ENCODE results near the gene FLRT3. TPM values are rescaled to one million over a fixed set of nuclear protein-coding genes. Genes with fewer than 3 reads are reported as not detected.

Gene FLRT3
- total and polyA plus RNA-seq, 5 donors from 2014 or later, result not detected

GRCh38 chr20:14374196-14374595, 36.8 kb upstream of the FLRT3 start:
- DNase-seq (no peak), ATAC-seq (ENCODE audit: low read depth in 2 of 2) (no peak)
- Histone ChIP-seq H3K27ac (ENCODE audit: insufficient read depth, low read length, poor library complexity, severe bottlenecking) (no peak overlapping the region), H3K36me3 (ENCODE audit: control insufficient read depth, insufficient read depth, low read length) (no peaks in the 10 kb centered on the region), H3K27me3 (ENCODE audit: control insufficient read depth, insufficient read depth, low read length) (no peaks in the 10 kb centered on the region), H3K4me3 (ENCODE audit: low read depth, low read length) (no peak overlapping the region), H3K9me3 (ENCODE audit: control insufficient read depth in 2 of 2, low read length in 2 of 2) (peaks cover 0 to 4% of the 10 kb centered on the region in 2 experiments), H3K4me1 (ENCODE audit: control insufficient read depth, insufficient read depth, low read length, poor library complexity, severe bottlenecking) (no peaks in the 10 kb centered on the region)
- Mint-ChIP-seq H3K4me3 (no peak overlapping the region), H3K27me3 (no peaks in the 10 kb centered on the region), H3K27ac (no peak overlapping the region), H3K4me1 (no peaks in the 10 kb centered on the region), H3K9me3 (peaks cover 0 to 19% (median 8%) of the 10 kb centered on the region in 7 donors), H3K36me3 (no peaks in the 10 kb centered on the region)

DNA sequence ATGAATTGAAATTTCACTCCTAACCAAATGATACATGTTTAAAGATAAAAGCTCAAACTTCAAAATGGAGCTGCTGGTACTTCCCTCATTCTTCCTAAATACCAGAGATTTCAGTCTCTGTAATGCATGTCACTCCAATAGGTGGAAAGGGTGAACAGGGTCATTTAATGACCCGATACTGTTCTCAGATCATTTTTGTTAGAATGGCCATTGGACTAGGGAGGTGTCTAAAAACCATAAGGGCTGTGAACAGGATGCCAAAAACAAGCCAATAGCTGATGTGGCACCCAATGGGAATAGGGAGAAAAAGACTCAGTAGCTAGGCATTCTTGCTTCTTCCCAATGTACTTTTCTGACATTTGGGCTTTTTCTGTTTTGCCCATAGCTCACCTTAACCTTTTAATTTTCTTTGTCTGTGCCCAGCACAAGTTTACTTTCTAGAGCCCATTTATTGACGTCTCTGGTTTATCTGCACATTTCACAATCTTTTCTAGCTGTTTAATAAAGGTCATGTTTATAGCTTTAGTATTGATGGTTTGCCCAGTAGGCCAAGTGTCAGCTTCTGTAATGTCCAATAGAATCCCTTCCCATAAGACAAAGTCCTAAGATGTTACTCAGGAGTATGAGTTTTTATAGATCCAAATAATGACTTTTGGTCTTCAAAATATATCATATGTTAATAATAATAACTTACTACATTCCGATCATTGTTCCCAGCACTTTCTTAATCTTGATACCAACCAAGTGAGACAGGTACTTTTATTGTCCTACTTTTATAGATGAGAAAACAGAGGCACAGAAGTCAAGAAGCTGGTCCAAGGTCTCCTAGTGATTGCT, 24.3 kb upstream of the FLRT3 start:
- no peak overlapping the region for H3K27ac Mint-ChIP-seq
- no peaks in the 10 kb centered on the region for H3K27me3 Mint-ChIP-seq
- no peak for ATAC-seq (ENCODE audit: low read depth in 2 of 2)

DNA sequence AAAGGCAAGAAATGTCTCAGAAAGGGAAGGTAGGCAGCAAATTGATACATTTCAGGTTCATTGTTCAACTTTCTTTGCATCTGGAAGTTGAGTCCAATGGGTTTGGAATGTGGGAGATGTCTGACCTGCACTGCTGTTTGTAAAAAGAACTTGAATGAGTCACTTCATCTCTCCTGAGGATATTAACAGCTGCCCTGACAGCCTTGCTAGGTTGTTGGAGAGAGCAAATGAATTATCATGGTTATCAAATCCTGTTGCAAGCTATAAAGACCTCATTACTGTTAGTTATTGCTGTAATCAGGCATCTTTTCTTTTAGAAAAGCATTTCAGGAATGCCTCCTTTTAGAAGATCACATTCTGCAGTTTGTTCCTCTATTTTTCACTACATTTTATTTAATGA, 23.0 kb upstream of the FLRT3 start:
- no peaks in the 10 kb centered on the region for H3K4me1 Mint-ChIP-seq
- ATAC-seq (ENCODE audit: low read depth in 2 of 2), result no peak
- peaks cover 0 to 26% (median 4%) of the 10 kb centered on the region in 7 donors for H3K9me3 Mint-ChIP-seq
- H3K36me3 Mint-ChIP-seq, result no peaks in the 10 kb centered on the region
- H3K4me3 ChIP-seq (ENCODE audit: low read depth, low read length), result no peak overlapping the region
- no peaks in the 10 kb centered on the region for H3K4me1 ChIP-seq (ENCODE audit: control insufficient read depth, insufficient read depth, low read length, poor library complexity, severe bottlenecking)
- H3K36me3 ChIP-seq (ENCODE audit: control insufficient read depth, insufficient read depth, low read length), result no peaks in the 10 kb centered on the region
- no peaks in the 10 kb centered on the region for H3K27me3 ChIP-seq (ENCODE audit: control insufficient read depth, insufficient read depth, low read length)
- H3K27me3 Mint-ChIP-seq, result no peaks in the 10 kb centered on the region
- DNase-seq, result no peak
- H3K27ac Mint-ChIP-seq, result no peak overlapping the region
- H3K4me3 Mint-ChIP-seq, result no peak overlapping the region
- H3K9me3 ChIP-seq (ENCODE audit: control insufficient read depth in 2 of 2, low read length in 2 of 2), result no peaks in the 10 kb centered on the region
- H3K27ac ChIP-seq (ENCODE audit: insufficient read depth, low read length, poor library complexity, severe bottlenecking), result no peak overlapping the region

More for the DNA sequence above, 24.3 kb upstream of the FLRT3 start:
- H3K4me3 ChIP-seq (ENCODE audit: low read depth, low read length), result no peak overlapping the region
- Mint-ChIP-seq H3K4me3 (no peak overlapping the region), H3K9me3 (peaks cover 0 to 31% (median 4%) of the 10 kb centered on the region in 7 donors), H3K36me3 (no peaks in the 10 kb centered on the region), H3K4me1 (no peaks in the 10 kb centered on the region)
- H3K27me3 ChIP-seq (ENCODE audit: control insufficient read depth, insufficient read depth, low read length), result no peaks in the 10 kb centered on the region
- no peak for DNase-seq
- no peak overlapping the region for H3K27ac ChIP-seq (ENCODE audit: insufficient read depth, low read length, poor library complexity, severe bottlenecking)
- no peaks in the 10 kb centered on the region for H3K4me1 ChIP-seq (ENCODE audit: control insufficient read depth, insufficient read depth, low read length, poor library complexity, severe bottlenecking)
- no peaks in the 10 kb centered on the region for H3K9me3 ChIP-seq (ENCODE audit: control insufficient read depth in 2 of 2, low read length in 2 of 2)
- no peaks in the 10 kb centered on the region for H3K36me3 ChIP-seq (ENCODE audit: control insufficient read depth, insufficient read depth, low read length)

- DNase-seq (no peak), ATAC-seq (ENCODE audit: low read depth in 2 of 2) (no peak)
- no peak overlapping the region for H3K27ac ChIP-seq (ENCODE audit: insufficient read depth, low read length, poor library complexity, severe bottlenecking)
- no peaks in the 10 kb centered on the region for H3K4me1 Mint-ChIP-seq
- no peaks in the 10 kb centered on the region for H3K4me1 ChIP-seq (ENCODE audit: control insufficient read depth, insufficient read depth, low read length, poor library complexity, severe bottlenecking)
- H3K27me3 Mint-ChIP-seq, result no peaks in the 10 kb centered on the region
- H3K36me3 Mint-ChIP-seq, result no peaks in the 10 kb centered on the region
- no peaks in the 10 kb centered on the region for H3K36me3 ChIP-seq (ENCODE audit: control insufficient read depth, insufficient read depth, low read length)
- H3K27me3 ChIP-seq (ENCODE audit: control insufficient read depth, insufficient read depth, low read length), result no peaks in the 10 kb centered on the region
- no peak overlapping the region for H3K4me3 ChIP-seq (ENCODE audit: low read depth, low read length)
- peaks cover 0 to 6% of the 10 kb centered on the region in 2 experiments for H3K9me3 ChIP-seq (ENCODE audit: control insufficient read depth in 2 of 2, low read length in 2 of 2)
- peaks cover 0 to 14% (median 6%) of the 10 kb centered on the region in 7 donors for H3K9me3 Mint-ChIP-seq
- no peak overlapping the region for H3K4me3 Mint-ChIP-seq
- no peak overlapping the region for H3K27ac Mint-ChIP-seq
Observed at GRCh38 chr20:14355791-14356190, 18.4 kb upstream of the FLRT3 start.

GRCh38 chr20:14344746-14345145, 7.3 kb upstream of the FLRT3 start:
- H3K27ac Mint-ChIP-seq, result no peak overlapping the region
- no peak overlapping the region for H3K27ac ChIP-seq (ENCODE audit: insufficient read depth, low read length, poor library complexity, severe bottlenecking)

GRCh38 chr20:14343491-14344065, 6.2 kb upstream of the FLRT3 start:
- no peak for ATAC-seq (ENCODE audit: low read depth in 2 of 2)
- DNase-seq, result no peak
- Mint-ChIP-seq H3K4me1 (no peaks in the 10 kb centered on the region), H3K27me3 (no peaks in the 10 kb centered on the region), H3K9me3 (peaks cover 4 to 12% (median 9%) of the 10 kb centered on the region in 7 donors), H3K36me3 (no peaks in the 10 kb centered on the region), H3K27ac (no peak overlapping the region), H3K4me3 (no peak overlapping the region)
- peaks cover 0 to 3% of the 10 kb centered on the region in 2 experiments for H3K9me3 ChIP-seq (ENCODE audit: control insufficient read depth in 2 of 2, low read length in 2 of 2)
- H3K27me3 ChIP-seq (ENCODE audit: control insufficient read depth, insufficient read depth, low read length), result no peaks in the 10 kb centered on the region
- H3K36me3 ChIP-seq (ENCODE audit: control insufficient read depth, insufficient read depth, low read length), result no peaks in the 10 kb centered on the region
- no peak overlapping the region for H3K27ac ChIP-seq (ENCODE audit: insufficient read depth, low read length, poor library complexity, severe bottlenecking)
- no peak overlapping the region for H3K4me3 ChIP-seq (ENCODE audit: low read depth, low read length)
- H3K4me1 ChIP-seq (ENCODE audit: control insufficient read depth, insufficient read depth, low read length, poor library complexity, severe bottlenecking), result no peaks in the 10 kb centered on the region

More at GRCh38 chr20:14344746-14345145, 7.3 kb upstream of the FLRT3 start:
- H3K27me3 ChIP-seq (ENCODE audit: control insufficient read depth, insufficient read depth, low read length), result no peaks in the 10 kb centered on the region
- Mint-ChIP-seq H3K4me3 (no peak overlapping the region), H3K9me3 (peaks cover 4 to 12% (median 7%) of the 10 kb centered on the region in 7 donors), H3K36me3 (no peaks in the 10 kb centered on the region), H3K4me1 (no peaks in the 10 kb centered on the region), H3K27me3 (no peaks in the 10 kb centered on the region)
- H3K4me1 ChIP-seq (ENCODE audit: control insufficient read depth, insufficient read depth, low read length, poor library complexity, severe bottlenecking), result no peaks in the 10 kb centered on the region
- ATAC-seq (ENCODE audit: low read depth in 2 of 2) (no peak), DNase-seq (no peak)
- H3K4me3 ChIP-seq (ENCODE audit: low read depth, low read length), result no peak overlapping the region
- H3K36me3 ChIP-seq (ENCODE audit: control insufficient read depth, insufficient read depth, low read length), result no peaks in the 10 kb centered on the region
- peaks cover 0 to 3% of the 10 kb centered on the region in 2 experiments for H3K9me3 ChIP-seq (ENCODE audit: control insufficient read depth in 2 of 2, low read length in 2 of 2)

GRCh38 chr20:14342918-14343317, 5.5 kb upstream of the FLRT3 start:
- no peak for DNase-seq
- H3K27me3 ChIP-seq (ENCODE audit: control insufficient read depth, insufficient read depth, low read length), result no peaks in the 10 kb centered on the region
- ATAC-seq (ENCODE audit: low read depth in 2 of 2), result no peak
- Mint-ChIP-seq H3K4me3 (no peak overlapping the region), H3K36me3 (no peaks in the 10 kb centered on the region), H3K27me3 (no peaks in the 10 kb centered on the region), H3K9me3 (peaks cover 4 to 12% (median 9%) of the 10 kb centered on the region in 7 donors), H3K4me1 (no peaks in the 10 kb centered on the region), H3K27ac (no peak overlapping the region)
- H3K4me3 ChIP-seq (ENCODE audit: low read depth, low read length), result no peak overlapping the region
- no peak overlapping the region for H3K27ac ChIP-seq (ENCODE audit: insufficient read depth, low read length, poor library complexity, severe bottlenecking)
- H3K36me3 ChIP-seq (ENCODE audit: control insufficient read depth, insufficient read depth, low read length), result no peaks in the 10 kb centered on the region
- H3K4me1 ChIP-seq (ENCODE audit: control insufficient read depth, insufficient read depth, low read length, poor library complexity, severe bottlenecking), result no peaks in the 10 kb centered on the region
- H3K9me3 ChIP-seq (ENCODE audit: control insufficient read depth in 2 of 2, low read length in 2 of 2), result peaks cover 0 to 3% of the 10 kb centered on the region in 2 experiments

Measured in CD4-positive, CD25-positive, alpha-beta regulatory T cell (primary cell).